ENCODE data around the gene PNPO. TPM values are rescaled to one million over a fixed set of nuclear protein-coding genes. Genes with fewer than 3 reads are reported as not detected.

PNPO gene
- total and polyA plus RNA-seq, 2 of the 13 experiments (the other 11 are each of a cell fraction or from before 2014, with no cell fraction given), result 47.9 to 63.3 TPM

- TF ChIP-seq REST (IDR thresholded peaks at IDR 0.05; ENCODE audit: borderline replicate concordance in 1 of 2, low read depth in 1 of 2, low read length in 2 of 2), result no peak
- TF ChIP-seq ZNF609 (CRISPR knock-in tag; IDR thresholded peaks at IDR 0.05; ENCODE audit: borderline replicate concordance), result peak; percentile 79
- peak; percentile 40; the same call in 1 of the 2 replicates for TF ChIP-seq ZNF317 (CRISPR knock-in tag; IDR thresholded peaks at IDR 0.05)
- peak; percentile 65; the same call in 1 of the 2 replicates for TF ChIP-seq YEATS2 (CRISPR knock-in tag; IDR thresholded peaks at IDR 0.05; ENCODE audit: borderline replicate concordance)
- TF ChIP-seq ATF6 (CRISPR knock-in tag; conservative IDR thresholded peaks at IDR 0.05), result no peak
- TF ChIP-seq GTF3A (CRISPR knock-in tag; conservative IDR thresholded peaks at IDR 0.05), result no peak
- no peak for TF ChIP-seq RFX1 (IDR thresholded peaks at IDR 0.05)
- peak; percentile 84 for TF ChIP-seq PAXIP1 (CRISPR knock-in tag; conservative IDR thresholded peaks at IDR 0.05)
- TF ChIP-seq FOXK1 (CRISPR knock-in tag; IDR thresholded peaks at IDR 0.05; ENCODE audit: borderline replicate concordance, low read depth), result no peak
- TF ChIP-seq SUZ12 (IDR thresholded peaks at IDR 0.05; ENCODE audit: low read depth, low read length), result no peak
- no peak for TF ChIP-seq ZNF720 (CRISPR knock-in tag; IDR thresholded peaks at IDR 0.05)
- TF ChIP-seq ZBTB46 (CRISPR knock-in tag; IDR thresholded peaks at IDR 0.05; ENCODE audit: borderline replicate concordance), result no peak
These were observed 7.4 kb downstream of the PNPO start (continued) for GRCh38 chr17:47948706-47949196.
